Measurements from ENCODE around the gene MAN1B1. TPM values are rescaled to one million over a fixed set of nuclear protein-coding genes. Genes with fewer than 3 reads are reported as not detected.

Gene MAN1B1
- total RNA-seq, 1 donor from 2014 or later = 34.1 TPM

DNA sequence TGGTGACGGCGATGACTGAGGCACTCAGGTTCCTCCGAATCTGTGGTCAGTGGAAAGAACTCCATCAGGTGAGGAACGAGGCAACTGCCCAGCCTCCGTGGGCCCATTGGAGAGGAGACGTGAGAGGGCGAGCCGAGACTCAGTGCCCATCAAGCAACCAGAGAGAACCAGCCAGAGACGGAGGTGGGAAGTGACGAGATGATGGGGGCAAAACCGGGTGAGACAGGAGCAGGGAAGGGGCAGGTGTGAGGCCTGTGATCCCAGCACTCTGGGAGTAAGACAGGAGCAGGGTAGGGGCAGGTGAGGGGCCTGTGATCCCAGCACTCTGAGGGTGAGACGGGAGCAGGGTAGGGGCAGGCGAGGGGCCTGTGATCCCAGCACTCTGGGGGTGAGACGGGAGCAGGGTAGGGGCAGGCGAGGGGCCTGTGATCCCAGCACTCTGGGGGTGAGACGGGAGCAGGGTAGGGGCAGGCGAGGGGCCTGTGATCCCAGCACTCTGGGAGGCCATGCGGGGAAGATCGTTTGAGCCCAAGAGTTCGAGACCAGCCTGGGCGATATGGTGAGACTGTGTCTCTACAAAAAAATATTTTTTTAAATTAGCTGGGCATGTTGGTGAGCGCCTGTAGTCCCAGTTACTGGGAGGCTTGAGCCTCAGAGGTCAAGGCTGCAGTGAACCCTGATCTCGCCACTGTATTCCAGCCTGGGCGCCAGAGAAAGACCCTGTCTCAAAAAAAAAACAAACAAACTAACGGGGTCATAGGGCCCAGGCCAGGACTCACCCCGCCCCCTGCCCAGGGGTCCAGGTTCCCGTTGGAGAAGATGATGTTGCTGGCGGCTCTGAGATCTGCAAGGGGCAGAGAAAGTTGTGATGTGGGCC lies 24.4 kb downstream of the MAN1B1 start:
- intact Hi-C loops (cut with DNase I) = no loop called here
- Histone ChIP-seq H3K36me3 (peaks cover 0 to 56% of the 10 kb centered on the region in 2 donors), H3K9me3 (no peaks in the 10 kb centered on the region), H3K27me3 (no peaks in the 10 kb centered on the region), H3K27ac (no peak overlapping the region), H3K4me3 (no peak overlapping the region), H3K4me1 (peaks cover 16% of the 10 kb centered on the region)
- TF ChIP-seq, protein P1, sequence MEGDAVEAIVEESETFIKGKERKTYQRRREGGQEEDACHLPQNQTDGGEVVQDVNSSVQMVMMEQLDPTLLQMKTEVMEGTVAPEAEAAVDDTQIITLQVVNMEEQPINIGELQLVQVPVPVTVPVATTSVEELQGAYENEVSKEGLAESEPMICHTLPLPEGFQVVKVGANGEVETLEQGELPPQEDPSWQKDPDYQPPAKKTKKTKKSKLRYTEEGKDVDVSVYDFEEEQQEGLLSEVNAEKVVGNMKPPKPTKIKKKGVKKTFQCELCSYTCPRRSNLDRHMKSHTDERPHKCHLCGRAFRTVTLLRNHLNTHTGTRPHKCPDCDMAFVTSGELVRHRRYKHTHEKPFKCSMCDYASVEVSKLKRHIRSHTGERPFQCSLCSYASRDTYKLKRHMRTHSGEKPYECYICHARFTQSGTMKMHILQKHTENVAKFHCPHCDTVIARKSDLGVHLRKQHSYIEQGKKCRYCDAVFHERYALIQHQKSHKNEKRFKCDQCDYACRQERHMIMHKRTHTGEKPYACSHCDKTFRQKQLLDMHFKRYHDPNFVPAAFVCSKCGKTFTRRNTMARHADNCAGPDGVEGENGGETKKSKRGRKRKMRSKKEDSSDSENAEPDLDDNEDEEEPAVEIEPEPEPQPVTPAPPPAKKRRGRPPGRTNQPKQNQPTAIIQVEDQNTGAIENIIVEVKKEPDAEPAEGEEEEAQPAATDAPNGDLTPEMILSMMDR (IDR thresholded peaks at IDR 0.05) = no peak
- no peak for TF ChIP-seq POLR2A (IDR thresholded peaks at IDR 0.05)
- no peak for TF ChIP-seq POLR2AphosphoS5 (IDR thresholded peaks at IDR 0.05; ENCODE audit: insufficient read depth in 1 of 2, low read depth in 1 of 2)
- DNase-seq (ENCODE audit: extremely low spot score in 2 of 2) = no peak

- Histone ChIP-seq H3K36me3 (peaks cover 0 to 49% of the 10 kb centered on the region in 2 donors), H3K4me1 (peaks cover 16% of the 10 kb centered on the region), H3K4me3 (no peak overlapping the region), H3K9me3 (no peaks in the 10 kb centered on the region), H3K27ac (no peak overlapping the region), H3K27me3 (no peaks in the 10 kb centered on the region)
- intact Hi-C loops (cut with DNase I) = no loop called here
- DNase-seq (ENCODE audit: extremely low spot score in 2 of 2) = no peak
- TF ChIP-seq POLR2A (IDR thresholded peaks at IDR 0.05) = no peak
- TF ChIP-seq, protein P1 (IDR thresholded peaks at IDR 0.05) = no peak
- TF ChIP-seq POLR2AphosphoS5 (IDR thresholded peaks at IDR 0.05; ENCODE audit: insufficient read depth in 1 of 2, low read depth in 1 of 2) = no peak
These were observed 25.2 kb downstream of the MAN1B1 start for GRCh38 chr9:137111788-137112563.

GRCh38 chr9:137112564-137113384 lies 26.0 kb downstream of the MAN1B1 start:
- no peak for DNase-seq (ENCODE audit: extremely low spot score in 2 of 2)
- TF ChIP-seq, protein P1 (IDR thresholded peaks at IDR 0.05) = no peak
- TF ChIP-seq POLR2A (IDR thresholded peaks at IDR 0.05) (no peak), POLR2AphosphoS5 (IDR thresholded peaks at IDR 0.05; ENCODE audit: insufficient read depth in 1 of 2, low read depth in 1 of 2) (no peak)
- H3K27ac ChIP-seq = no peak overlapping the region
- no peak overlapping the region for H3K4me3 ChIP-seq
- intact Hi-C loops (cut with DNase I) = no loop called here
- H3K9me3 ChIP-seq = no peaks in the 10 kb centered on the region
- peaks cover 16% of the 10 kb centered on the region for H3K4me1 ChIP-seq
- no peaks in the 10 kb centered on the region for H3K27me3 ChIP-seq
- peaks cover 0 to 41% of the 10 kb centered on the region in 2 donors for H3K36me3 ChIP-seq

DNA sequence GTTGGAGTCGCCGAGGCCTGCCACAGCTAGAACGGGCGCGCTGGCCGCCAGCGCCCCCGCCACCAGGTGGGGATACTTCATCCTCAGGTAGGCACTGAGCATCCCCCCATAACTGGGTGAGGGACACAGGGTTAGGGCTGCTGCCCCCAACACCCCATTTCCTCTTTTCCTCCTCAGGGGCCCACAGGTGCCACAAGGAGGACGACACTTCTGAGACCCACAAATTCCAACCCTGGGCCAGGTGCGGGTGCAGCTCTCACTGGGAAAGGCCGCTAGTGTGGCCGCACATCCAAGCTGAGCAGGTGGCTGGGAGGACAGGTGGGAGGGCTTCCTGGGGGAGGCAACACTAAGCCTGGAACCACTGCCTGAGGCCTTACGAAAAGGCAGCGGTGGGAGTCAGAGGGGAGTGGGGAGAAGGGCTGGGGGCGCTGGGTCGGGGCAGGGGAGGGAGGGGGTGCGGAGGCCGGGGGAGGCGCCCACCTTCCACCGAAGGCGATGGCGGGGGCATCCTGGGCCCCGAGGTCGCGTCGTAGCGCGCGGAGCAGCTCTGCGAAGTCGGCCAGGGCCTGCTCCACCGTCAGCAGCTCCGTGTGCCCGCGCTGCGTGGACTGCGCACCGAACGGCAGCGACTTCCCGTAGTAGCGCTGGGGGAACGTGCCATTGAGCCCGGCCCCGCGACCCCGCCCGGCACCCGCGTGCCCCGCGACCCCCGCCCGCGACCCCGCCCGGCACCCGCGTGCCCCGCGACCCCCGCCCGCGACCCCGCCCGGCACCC lies 26.8 kb downstream of the MAN1B1 start:
- intact Hi-C loops (cut with DNase I) = no loop called here
- Histone ChIP-seq H3K36me3 (peaks cover 0 to 33% of the 10 kb centered on the region in 2 donors), H3K27me3 (no peaks in the 10 kb centered on the region), H3K4me3 (peak overlapping the region; percentile 79 to 86), H3K9me3 (no peaks in the 10 kb centered on the region), H3K27ac (no peak overlapping the region), H3K4me1 (peaks cover 16% of the 10 kb centered on the region)
- DNase-seq (ENCODE audit: extremely low spot score in 2 of 2) = no peak
- TF ChIP-seq POLR2AphosphoS5 (IDR thresholded peaks at IDR 0.05; ENCODE audit: insufficient read depth in 1 of 2, low read depth in 1 of 2) = no peak
- no peak for TF ChIP-seq POLR2A (IDR thresholded peaks at IDR 0.05)
- TF ChIP-seq, protein P1 (IDR thresholded peaks at IDR 0.05) = no peak
